HEK293 (cell line): ENCODE results near the gene NOLC1.
A peak's percentile ranks its signal among the peaks of the same experiment; 100 is the strongest.

Source experiments
- BCL11A ChIP-seq: fragments of 450-650 bp; formaldehyde crosslinking; IDR thresholded peaks from 2 replicates; pipeline ENCODE4 v1.5.1; 2016; ENCODE audit warnings: low read depth, missing biosample characterization, missing genetic modification characterization
- BCL11B ChIP-seq: fragments of 450-650 bp; formaldehyde crosslinking; IDR thresholded peaks from 2 replicates; pipeline ENCODE4 v1.5.1; 2016; ENCODE audit warnings: low read depth, missing biosample characterization, missing genetic modification characterization
- SALL2 ChIP-seq: fragments of 450-650 bp; formaldehyde crosslinking; IDR thresholded peaks from 2 replicates; pipeline ENCODE4 v1.5.0; 2017; ENCODE audit warnings: missing biosample characterization, mild to moderate bottlenecking, missing genetic modification characterization, borderline replicate concordance
- SCRT2 ChIP-seq: fragments of 450-650 bp; formaldehyde crosslinking; IDR thresholded peaks from 2 replicates; pipeline ENCODE4 v1.5.1; 2016; ENCODE audit warnings: missing biosample characterization, missing genetic modification characterization
- SP3 ChIP-seq: fragments of 450-650 bp; formaldehyde crosslinking; IDR thresholded peaks from 2 replicates; pipeline ENCODE4 v1.5.1; 2016; ENCODE audit warnings: missing biosample characterization, missing genetic modification characterization
- TCF7L2 ChIP-seq: IDR thresholded peaks from 2 replicates; pipeline ENCODE4 v1.6.1; 2011; ENCODE audit warnings: low read depth, mild to moderate bottlenecking, inconsistent platforms, low read length, moderate library complexity, borderline replicate concordance
- WT1 ChIP-seq: fragments of 450-650 bp; formaldehyde crosslinking; IDR thresholded peaks from 2 replicates; pipeline ENCODE4 v1.5.1; 2016; ENCODE audit warnings: missing biosample characterization, missing genetic modification characterization
- ZBTB21 ChIP-seq: fragments of 450-650 bp; formaldehyde crosslinking; IDR thresholded peaks from 2 replicates; pipeline ENCODE4 v1.5.1; 2017; ENCODE audit warnings: missing biosample characterization, missing genetic modification characterization
- ZBTB48 ChIP-seq: fragments of 450-650 bp; formaldehyde crosslinking; IDR thresholded peaks from 2 replicates; pipeline ENCODE4 v1.5.1; 2016; ENCODE audit warnings: missing biosample characterization, missing genetic modification characterization
- ZBTB7A ChIP-seq: fragments of 450-650 bp; formaldehyde crosslinking; IDR thresholded peaks from 2 replicates; pipeline ENCODE4 v1.5.1; 2016; ENCODE audit warnings: low read depth, missing biosample characterization, missing genetic modification characterization
- ZEB2 ChIP-seq: fragments of 450-650 bp; formaldehyde crosslinking; IDR thresholded peaks from 2 replicates; pipeline ENCODE4 v1.5.1; 2016; ENCODE audit warnings: missing biosample characterization, missing genetic modification characterization
- ZNF146 ChIP-seq: fragments of 450-650 bp; formaldehyde crosslinking; IDR thresholded peaks from 2 replicates; pipeline ENCODE4 v1.5.1; 2016; ENCODE audit warnings: missing biosample characterization, missing genetic modification characterization
- ZNF2 ChIP-seq: fragments of 450-650 bp; formaldehyde crosslinking; IDR thresholded peaks from 2 replicates; pipeline ENCODE4 v1.5.1; 2016; ENCODE audit warnings: missing biosample characterization, missing genetic modification characterization
- ZNF24 ChIP-seq: fragments of 450-650 bp; formaldehyde crosslinking; IDR thresholded peaks from 2 replicates; pipeline ENCODE4 v1.5.1; 2016; ENCODE audit warnings: missing biosample characterization, missing genetic modification characterization
- ZNF311 ChIP-seq: fragments of 450-650 bp; formaldehyde crosslinking; IDR thresholded peaks from 2 replicates; pipeline ENCODE4 v1.5.1; 2017; ENCODE audit warnings: missing biosample characterization, missing genetic modification characterization, borderline replicate concordance
- ZNF366 ChIP-seq: fragments of 450-650 bp; formaldehyde crosslinking; conservative IDR thresholded peaks from 2 replicates; pipeline ENCODE4 v1.5.1; 2016; ENCODE audit warnings: missing biosample characterization, missing genetic modification characterization
- ZNF433 ChIP-seq: fragments of 450-650 bp; formaldehyde crosslinking; IDR thresholded peaks from 2 replicates; pipeline ENCODE4 v1.5.1; 2016; ENCODE audit warnings: missing biosample characterization, missing genetic modification characterization, low read depth
- ZNF510 ChIP-seq: fragments of 450-650 bp; formaldehyde crosslinking; IDR thresholded peaks from 2 replicates; pipeline ENCODE4 v1.5.1; 2018; ENCODE audit warnings: mild to moderate bottlenecking, missing genetic modification characterization, missing biosample characterization; ENCODE audit not compliant: insufficient replicate concordance
- ZNF521 ChIP-seq: fragments of 450-650 bp; formaldehyde crosslinking; IDR thresholded peaks from 2 replicates; pipeline ENCODE4 v1.5.1; 2017; ENCODE audit warnings: missing biosample characterization, mild to moderate bottlenecking, missing genetic modification characterization
- ZNF544 ChIP-seq: fragments of 450-650 bp; formaldehyde crosslinking; IDR thresholded peaks from 2 replicates; pipeline ENCODE4 v1.5.0; 2017; ENCODE audit warnings: missing biosample characterization, missing genetic modification characterization
- ZNF571 ChIP-seq: fragments of 450-650 bp; formaldehyde crosslinking; IDR thresholded peaks from 2 replicates; pipeline ENCODE4 v1.5.0; 2017; ENCODE audit warnings: missing biosample characterization, missing genetic modification characterization
- ZNF664 ChIP-seq: fragments of 450-650 bp; formaldehyde crosslinking; IDR thresholded peaks from 2 replicates; pipeline ENCODE4 v1.5.1; 2016; ENCODE audit warnings: missing biosample characterization, missing genetic modification characterization
- ZNF707 ChIP-seq: fragments of 450-650 bp; formaldehyde crosslinking; IDR thresholded peaks from 2 replicates; pipeline ENCODE4 v1.5.1; 2016; ENCODE audit warnings: missing biosample characterization, missing genetic modification characterization
- ZSCAN23 ChIP-seq: fragments of 450-650 bp; formaldehyde crosslinking; IDR thresholded peaks from 2 replicates; pipeline ENCODE4 v1.5.1; 2016; ENCODE audit warnings: missing biosample characterization, missing genetic modification characterization
- TF ChIP-seq, protein P1 (sequence below): fragments of 450-650 bp; formaldehyde crosslinking; IDR thresholded peaks from 2 replicates; pipeline ENCODE4 v1.5.1; 2016; ENCODE audit warnings: missing biosample characterization, missing genetic modification characterization
- TF ChIP-seq, protein P2 (sequence below): fragments of 450-650 bp; formaldehyde crosslinking; IDR thresholded peaks from 2 replicates; pipeline ENCODE4 v1.5.1; 2016; ENCODE audit warnings: missing biosample characterization, missing genetic modification characterization, borderline replicate concordance
- TF ChIP-seq, protein P3 (sequence below): fragments of 450-650 bp; formaldehyde crosslinking; IDR thresholded peaks from 2 replicates; pipeline ENCODE4 v1.5.1; 2016; ENCODE audit warnings: missing biosample characterization, missing genetic modification characterization
- TF ChIP-seq, protein P4 (sequence below): fragments of 450-650 bp; formaldehyde crosslinking; IDR thresholded peaks from 2 replicates; pipeline ENCODE4 v1.5.1; 2016; ENCODE audit warnings: missing biosample characterization, missing genetic modification characterization
- TF ChIP-seq, protein P5 (sequence below): sonication (generic); formaldehyde crosslinking; IDR thresholded peaks from 2 replicates; pipeline ENCODE4 v1.8.1; 2022; ENCODE audit warnings: mild to moderate bottlenecking, moderate library complexity, missing genetic modification reagents

The NOLC1 gene

DNA sequence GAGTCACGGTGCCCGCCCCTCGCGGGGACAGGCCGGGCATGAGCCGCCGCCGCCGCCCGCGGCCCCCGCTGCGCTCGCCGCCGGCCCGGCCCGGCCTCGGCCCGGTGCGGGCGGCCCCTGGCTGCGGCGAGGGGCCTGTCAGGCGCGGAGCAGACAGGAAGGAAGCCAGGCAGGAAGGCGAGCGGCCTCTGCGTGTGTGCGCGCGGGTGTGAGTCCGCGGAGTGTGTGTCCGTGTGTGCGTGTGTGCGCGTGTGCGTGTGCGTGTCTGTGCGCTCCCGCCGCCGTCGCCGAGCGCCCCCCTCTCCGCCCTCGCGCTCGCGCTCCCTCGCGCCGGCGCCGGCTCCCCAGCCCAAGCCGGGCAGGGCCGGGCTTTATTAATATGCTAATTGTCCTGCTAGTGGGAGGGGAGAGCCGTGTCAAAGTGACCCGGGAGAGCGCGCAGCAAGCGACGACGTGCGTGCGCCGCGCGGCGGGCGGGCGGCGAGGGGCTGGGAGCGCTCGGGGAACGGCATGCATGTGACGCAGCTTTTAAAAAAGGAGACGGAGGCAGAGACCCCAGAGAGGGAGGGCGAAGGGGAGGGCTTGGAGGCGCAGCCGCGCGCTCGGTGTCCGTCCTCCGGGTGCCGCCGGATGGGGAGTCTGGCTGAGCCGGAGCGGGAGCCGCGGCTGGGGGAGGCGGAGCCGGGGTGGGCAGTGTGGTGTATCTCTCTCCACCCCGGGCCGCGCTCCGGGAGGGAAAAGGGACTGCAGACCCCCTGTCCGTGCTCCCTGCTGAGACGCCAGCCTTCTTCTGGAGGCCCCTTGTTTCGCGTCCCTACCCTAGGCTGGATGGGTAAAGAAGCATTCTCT lies 31.8 kb upstream of the NOLC1 start, which contains the start of gene LDB1 (continued):
- TF ChIP-seq, protein P1, sequence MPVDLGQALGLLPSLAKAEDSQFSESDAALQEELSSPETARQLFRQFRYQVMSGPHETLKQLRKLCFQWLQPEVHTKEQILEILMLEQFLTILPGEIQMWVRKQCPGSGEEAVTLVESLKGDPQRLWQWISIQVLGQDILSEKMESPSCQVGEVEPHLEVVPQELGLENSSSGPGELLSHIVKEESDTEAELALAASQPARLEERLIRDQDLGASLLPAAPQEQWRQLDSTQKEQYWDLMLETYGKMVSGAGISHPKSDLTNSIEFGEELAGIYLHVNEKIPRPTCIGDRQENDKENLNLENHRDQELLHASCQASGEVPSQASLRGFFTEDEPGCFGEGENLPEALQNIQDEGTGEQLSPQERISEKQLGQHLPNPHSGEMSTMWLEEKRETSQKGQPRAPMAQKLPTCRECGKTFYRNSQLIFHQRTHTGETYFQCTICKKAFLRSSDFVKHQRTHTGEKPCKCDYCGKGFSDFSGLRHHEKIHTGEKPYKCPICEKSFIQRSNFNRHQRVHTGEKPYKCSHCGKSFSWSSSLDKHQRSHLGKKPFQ (tag by site-specific recombination): no peak
- TF ChIP-seq ZNF24 (tag by site-specific recombination) (no peak), ZNF433 (no peak), ZNF510 (tag by site-specific recombination) (no peak), BCL11B (no peak), ZNF521 (no peak), ZNF311 (tag by site-specific recombination) (no peak), ZBTB21 (0 out of 2 replicates have a peak, but pooled peaks have one; percentile 35), TCF7L2 (no peak), ZNF366 (tag by site-specific recombination) (no peak), SALL2 (tag by site-specific recombination) (no peak), ZBTB48 (peak; percentile 82), ZNF2 (tag by site-specific recombination) (0 out of 2 replicates have a peak, but pooled peaks have one; percentile 49), ZNF707 (tag by site-specific recombination) (no peak), ZNF571 (no peak), WT1 (tag by site-specific recombination) (peak; percentile 72), SP3 (tag by site-specific recombination) (peak; percentile 82), ZNF664 (no peak), ZNF544 (tag by site-specific recombination) (no peak), ZBTB7A (tag by site-specific recombination) (no peak), BCL11A (tag by site-specific recombination) (peak; percentile 32; the same call in 1 of the 2 replicates), ZSCAN23 (tag by site-specific recombination) (no peak), ZEB2 (tag by site-specific recombination) (peak; percentile 75), ZNF146 (tag by site-specific recombination) (no peak), SCRT2 (tag by site-specific recombination) (no peak)
- TF ChIP-seq, protein P2, sequence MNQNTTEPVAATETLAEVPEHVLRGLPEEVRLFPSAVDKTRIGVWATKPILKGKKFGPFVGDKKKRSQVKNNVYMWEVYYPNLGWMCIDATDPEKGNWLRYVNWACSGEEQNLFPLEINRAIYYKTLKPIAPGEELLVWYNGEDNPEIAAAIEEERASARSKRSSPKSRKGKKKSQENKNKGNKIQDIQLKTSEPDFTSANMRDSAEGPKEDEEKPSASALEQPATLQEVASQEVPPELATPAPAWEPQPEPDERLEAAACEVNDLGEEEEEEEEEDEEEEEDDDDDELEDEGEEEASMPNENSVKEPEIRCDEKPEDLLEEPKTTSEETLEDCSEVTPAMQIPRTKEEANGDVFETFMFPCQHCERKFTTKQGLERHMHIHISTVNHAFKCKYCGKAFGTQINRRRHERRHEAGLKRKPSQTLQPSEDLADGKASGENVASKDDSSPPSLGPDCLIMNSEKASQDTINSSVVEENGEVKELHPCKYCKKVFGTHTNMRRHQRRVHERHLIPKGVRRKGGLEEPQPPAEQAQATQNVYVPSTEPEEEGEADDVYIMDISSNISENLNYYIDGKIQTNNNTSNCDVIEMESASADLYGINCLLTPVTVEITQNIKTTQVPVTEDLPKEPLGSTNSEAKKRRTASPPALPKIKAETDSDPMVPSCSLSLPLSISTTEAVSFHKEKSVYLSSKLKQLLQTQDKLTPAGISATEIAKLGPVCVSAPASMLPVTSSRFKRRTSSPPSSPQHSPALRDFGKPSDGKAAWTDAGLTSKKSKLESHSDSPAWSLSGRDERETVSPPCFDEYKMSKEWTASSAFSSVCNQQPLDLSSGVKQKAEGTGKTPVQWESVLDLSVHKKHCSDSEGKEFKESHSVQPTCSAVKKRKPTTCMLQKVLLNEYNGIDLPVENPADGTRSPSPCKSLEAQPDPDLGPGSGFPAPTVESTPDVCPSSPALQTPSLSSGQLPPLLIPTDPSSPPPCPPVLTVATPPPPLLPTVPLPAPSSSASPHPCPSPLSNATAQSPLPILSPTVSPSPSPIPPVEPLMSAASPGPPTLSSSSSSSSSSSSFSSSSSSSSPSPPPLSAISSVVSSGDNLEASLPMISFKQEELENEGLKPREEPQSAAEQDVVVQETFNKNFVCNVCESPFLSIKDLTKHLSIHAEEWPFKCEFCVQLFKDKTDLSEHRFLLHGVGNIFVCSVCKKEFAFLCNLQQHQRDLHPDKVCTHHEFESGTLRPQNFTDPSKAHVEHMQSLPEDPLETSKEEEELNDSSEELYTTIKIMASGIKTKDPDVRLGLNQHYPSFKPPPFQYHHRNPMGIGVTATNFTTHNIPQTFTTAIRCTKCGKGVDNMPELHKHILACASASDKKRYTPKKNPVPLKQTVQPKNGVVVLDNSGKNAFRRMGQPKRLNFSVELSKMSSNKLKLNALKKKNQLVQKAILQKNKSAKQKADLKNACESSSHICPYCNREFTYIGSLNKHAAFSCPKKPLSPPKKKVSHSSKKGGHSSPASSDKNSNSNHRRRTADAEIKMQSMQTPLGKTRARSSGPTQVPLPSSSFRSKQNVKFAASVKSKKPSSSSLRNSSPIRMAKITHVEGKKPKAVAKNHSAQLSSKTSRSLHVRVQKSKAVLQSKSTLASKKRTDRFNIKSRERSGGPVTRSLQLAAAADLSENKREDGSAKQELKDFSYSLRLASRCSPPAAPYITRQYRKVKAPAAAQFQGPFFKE: no peak
- TF ChIP-seq, protein P3, sequence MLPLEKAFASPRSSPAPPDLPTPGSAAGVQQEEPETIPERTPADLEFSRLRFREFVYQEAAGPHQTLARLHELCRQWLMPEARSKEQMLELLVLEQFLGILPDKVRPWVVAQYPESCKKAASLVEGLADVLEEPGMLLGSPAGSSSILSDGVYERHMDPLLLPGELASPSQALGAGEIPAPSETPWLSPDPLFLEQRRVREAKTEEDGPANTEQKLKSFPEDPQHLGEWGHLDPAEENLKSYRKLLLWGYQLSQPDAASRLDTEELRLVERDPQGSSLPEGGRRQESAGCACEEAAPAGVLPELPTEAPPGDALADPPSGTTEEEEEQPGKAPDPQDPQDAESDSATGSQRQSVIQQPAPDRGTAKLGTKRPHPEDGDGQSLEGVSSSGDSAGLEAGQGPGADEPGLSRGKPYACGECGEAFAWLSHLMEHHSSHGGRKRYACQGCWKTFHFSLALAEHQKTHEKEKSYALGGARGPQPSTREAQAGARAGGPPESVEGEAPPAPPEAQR (tag by site-specific recombination): no peak
- TF ChIP-seq, protein P4, sequence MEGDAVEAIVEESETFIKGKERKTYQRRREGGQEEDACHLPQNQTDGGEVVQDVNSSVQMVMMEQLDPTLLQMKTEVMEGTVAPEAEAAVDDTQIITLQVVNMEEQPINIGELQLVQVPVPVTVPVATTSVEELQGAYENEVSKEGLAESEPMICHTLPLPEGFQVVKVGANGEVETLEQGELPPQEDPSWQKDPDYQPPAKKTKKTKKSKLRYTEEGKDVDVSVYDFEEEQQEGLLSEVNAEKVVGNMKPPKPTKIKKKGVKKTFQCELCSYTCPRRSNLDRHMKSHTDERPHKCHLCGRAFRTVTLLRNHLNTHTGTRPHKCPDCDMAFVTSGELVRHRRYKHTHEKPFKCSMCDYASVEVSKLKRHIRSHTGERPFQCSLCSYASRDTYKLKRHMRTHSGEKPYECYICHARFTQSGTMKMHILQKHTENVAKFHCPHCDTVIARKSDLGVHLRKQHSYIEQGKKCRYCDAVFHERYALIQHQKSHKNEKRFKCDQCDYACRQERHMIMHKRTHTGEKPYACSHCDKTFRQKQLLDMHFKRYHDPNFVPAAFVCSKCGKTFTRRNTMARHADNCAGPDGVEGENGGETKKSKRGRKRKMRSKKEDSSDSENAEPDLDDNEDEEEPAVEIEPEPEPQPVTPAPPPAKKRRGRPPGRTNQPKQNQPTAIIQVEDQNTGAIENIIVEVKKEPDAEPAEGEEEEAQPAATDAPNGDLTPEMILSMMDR (tag by site-specific recombination): no peak; the same call in 1 of the 2 replicates
- TF ChIP-seq, protein P5, sequence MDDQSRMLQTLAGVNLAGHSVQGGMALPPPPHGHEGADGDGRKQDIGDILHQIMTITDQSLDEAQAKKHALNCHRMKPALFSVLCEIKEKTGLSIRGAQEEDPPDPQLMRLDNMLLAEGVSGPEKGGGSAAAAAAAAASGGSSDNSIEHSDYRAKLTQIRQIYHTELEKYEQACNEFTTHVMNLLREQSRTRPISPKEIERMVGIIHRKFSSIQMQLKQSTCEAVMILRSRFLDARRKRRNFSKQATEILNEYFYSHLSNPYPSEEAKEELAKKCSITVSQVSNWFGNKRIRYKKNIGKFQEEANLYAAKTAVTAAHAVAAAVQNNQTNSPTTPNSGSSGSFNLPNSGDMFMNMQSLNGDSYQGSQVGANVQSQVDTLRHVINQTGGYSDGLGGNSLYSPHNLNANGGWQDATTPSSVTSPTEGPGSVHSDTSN (CRISPR knock-in tag): no peak
